ENCODE results near the gene STIP1.

DNA sequence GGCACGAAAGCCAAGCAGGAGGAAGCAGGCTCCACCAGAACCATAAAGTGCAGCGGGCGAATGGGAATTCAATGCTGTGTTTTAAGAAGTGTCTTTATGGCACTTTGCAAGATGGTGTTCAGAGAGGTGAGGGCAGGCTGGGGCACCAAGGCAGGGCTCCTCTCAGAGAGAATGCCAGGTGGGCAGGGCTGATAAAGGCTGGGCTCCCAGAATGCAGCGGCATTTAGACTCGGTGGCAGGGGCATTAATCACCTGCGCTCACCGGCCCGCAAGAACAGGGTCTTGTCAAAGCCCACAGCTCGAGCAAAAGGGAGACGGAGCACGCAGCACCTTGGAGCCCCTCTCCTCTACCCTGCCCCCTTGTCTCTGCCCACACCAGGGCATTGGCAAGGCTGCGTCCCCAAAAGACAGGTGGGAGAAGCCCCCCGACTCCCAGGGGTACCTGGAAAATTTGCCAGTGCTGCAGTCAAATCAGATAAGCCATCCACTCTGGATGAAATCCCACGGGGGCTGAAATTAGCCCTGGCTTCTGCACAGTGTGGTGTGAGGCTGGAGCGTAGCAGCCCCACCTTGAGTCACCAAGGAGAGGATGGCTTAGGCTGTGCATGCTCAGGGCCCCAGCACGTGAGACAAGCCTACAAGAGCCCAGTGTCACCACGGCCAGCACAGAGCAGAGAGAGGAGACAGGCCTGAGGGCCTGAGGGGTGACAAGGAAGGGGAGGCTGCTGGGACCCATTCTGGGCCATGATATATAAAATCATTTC lies 28.2 kb upstream of the STIP1 start:
- TF ChIP-seq HDGF (IDR thresholded peaks at IDR 0.05): no peak
- no peak for TF ChIP-seq EP300 (IDR thresholded peaks at IDR 0.05; ENCODE audit: borderline replicate concordance in 1 of 2, control insufficient read depth in 1 of 2, low read depth in 2 of 2, low read length in 2 of 2)
- TF ChIP-seq, protein P1, sequence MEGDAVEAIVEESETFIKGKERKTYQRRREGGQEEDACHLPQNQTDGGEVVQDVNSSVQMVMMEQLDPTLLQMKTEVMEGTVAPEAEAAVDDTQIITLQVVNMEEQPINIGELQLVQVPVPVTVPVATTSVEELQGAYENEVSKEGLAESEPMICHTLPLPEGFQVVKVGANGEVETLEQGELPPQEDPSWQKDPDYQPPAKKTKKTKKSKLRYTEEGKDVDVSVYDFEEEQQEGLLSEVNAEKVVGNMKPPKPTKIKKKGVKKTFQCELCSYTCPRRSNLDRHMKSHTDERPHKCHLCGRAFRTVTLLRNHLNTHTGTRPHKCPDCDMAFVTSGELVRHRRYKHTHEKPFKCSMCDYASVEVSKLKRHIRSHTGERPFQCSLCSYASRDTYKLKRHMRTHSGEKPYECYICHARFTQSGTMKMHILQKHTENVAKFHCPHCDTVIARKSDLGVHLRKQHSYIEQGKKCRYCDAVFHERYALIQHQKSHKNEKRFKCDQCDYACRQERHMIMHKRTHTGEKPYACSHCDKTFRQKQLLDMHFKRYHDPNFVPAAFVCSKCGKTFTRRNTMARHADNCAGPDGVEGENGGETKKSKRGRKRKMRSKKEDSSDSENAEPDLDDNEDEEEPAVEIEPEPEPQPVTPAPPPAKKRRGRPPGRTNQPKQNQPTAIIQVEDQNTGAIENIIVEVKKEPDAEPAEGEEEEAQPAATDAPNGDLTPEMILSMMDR (IDR thresholded peaks at IDR 0.05 in 2 of 3, conservative IDR thresholded peaks at IDR 0.05 in 1 of 3; ENCODE audit: control insufficient read depth in 2 of 3, extremely low read depth in 1 of 3, insufficient read depth in 1 of 3, low read depth in 3 of 3, low read length in 3 of 3): no peak
- no peak for TF ChIP-seq ASH2L (IDR thresholded peaks at IDR 0.05; ENCODE audit: borderline replicate concordance, low read depth)
- TF ChIP-seq ETV6 (conservative IDR thresholded peaks at IDR 0.05 in 1 of 2, IDR thresholded peaks at IDR 0.05 in 1 of 2; ENCODE audit: borderline replicate concordance in 1 of 2, low read depth in 1 of 2): no peak

Measured in GM12878 (cell line).